Mesodermal cell (in vitro differentiated cells): ENCODE measurements around the gene TAF11L12.
"Not testable (repeated sequence)": the region's sequence is repeated elsewhere in the genome, so short reads cannot be mapped to it uniquely, and the experiment has no call there.

Experiments used
- H3K27ac ChIP-seq: 2 replicates; pipeline ENCODE4 v1.7.0; 2013; ENCODE audit warnings: mild to moderate bottlenecking, low read depth, low read length, moderate library complexity; ENCODE audit not compliant: severe bottlenecking
- H3K36me3 ChIP-seq: 2 replicates; pipeline ENCODE4 v1.7.1; 2013; ENCODE audit warnings: mild to moderate bottlenecking, low read length, moderate library complexity; ENCODE audit not compliant: control insufficient read depth, insufficient read depth
- H3K4me1 ChIP-seq: one replicate; pipeline ENCODE4 v1.7.1; 2013; ENCODE audit warnings: mild to moderate bottlenecking, low read length; ENCODE audit not compliant: insufficient read depth, control insufficient read depth, poor library complexity, severe bottlenecking
- H3K4me3 ChIP-seq: 2 replicates; pipeline ENCODE4 v1.7.0; 2013; ENCODE audit warnings: low read length, control low read depth, mild to moderate bottlenecking; ENCODE audit not compliant: insufficient read depth, poor library complexity, severe bottlenecking; ENCODE audit errors: extremely low read depth
- H3K9me3 ChIP-seq: 2 replicates; pipeline ENCODE4 v1.7.1; 2013; ENCODE audit warnings: mild to moderate bottlenecking, low read length, moderate library complexity; ENCODE audit not compliant: control insufficient read depth
- WGBS, 2 experiments: methylation state at CpG; one replicate each; pipeline ENCODE4 v1.1.5; 2013; ENCODE audit warnings: missing lambda C conversion rate in 2 of 2; ENCODE audit not compliant: insufficient coverage in 2 of 2; 5-methylcytosine and 5-hydroxymethylcytosine counted together

The TAF11L12 gene

DNA sequence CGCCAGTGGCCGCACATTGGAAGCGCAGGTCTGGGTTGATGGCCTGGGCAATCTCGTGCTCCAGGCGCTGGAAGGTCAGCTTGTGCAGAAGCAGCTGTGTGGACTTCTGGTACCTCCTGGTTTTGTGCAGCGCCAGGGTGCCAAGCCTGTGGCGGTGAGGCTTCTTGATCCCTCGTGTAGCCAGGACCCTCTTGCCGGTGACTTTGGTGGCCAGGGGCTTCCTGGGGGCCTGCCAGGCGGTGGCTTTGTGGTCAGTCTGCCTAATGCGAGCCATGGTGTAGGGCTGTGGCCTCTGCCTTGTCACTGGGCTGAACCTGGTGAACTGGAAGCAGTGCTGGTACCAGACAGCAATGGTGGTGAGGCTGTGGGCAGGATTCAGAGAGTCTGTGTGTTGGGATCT is 15.5 kb downstream of the TAF11L12 start:
- Histone ChIP-seq H3K4me3 (no peak overlapping the region), H3K36me3 (no peaks in the 10 kb centered on the region), H3K4me1 (no peaks in the 10 kb centered on the region), H3K27ac (no peak overlapping the region), H3K9me3 (no peaks in the 10 kb centered on the region)
- WGBS, 2 experiments, result 96 to 98% methylated on average over 10 to 11 of the region's 11 CpGs

DNA sequence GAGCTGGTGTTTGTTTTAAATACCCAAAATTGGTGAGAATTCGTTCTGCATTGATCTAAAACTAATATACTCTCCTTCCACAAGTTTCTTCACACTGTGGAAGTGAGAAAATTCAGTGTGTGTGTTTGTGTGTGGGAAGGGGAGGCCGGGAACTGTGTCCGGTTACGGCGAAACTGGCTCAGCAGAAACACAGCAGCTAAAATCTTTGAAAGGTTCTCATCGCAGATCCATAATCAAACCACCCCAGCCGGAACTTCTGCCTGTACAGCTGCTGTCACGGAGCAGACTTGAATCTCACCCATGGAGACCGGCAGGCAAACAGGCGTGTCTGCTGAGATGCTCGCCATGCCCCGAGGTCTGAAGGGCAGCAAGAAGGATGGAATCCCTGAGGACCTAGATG is 21.6 kb downstream of the TAF11L12 start, which contains the start of gene TAF11L13:
Gene TAF11L13, plus strand, starts transcription at position 301 of the 400 bp plus-strand sequence.
- not testable (repeated sequence) for H3K36me3 ChIP-seq, H3K27ac ChIP-seq, H3K4me3 ChIP-seq, H3K4me1 ChIP-seq, H3K9me3 ChIP-seq
- no CpG with 5 or more reads among the region's 12 CpGs for WGBS, 2 experiments

DNA sequence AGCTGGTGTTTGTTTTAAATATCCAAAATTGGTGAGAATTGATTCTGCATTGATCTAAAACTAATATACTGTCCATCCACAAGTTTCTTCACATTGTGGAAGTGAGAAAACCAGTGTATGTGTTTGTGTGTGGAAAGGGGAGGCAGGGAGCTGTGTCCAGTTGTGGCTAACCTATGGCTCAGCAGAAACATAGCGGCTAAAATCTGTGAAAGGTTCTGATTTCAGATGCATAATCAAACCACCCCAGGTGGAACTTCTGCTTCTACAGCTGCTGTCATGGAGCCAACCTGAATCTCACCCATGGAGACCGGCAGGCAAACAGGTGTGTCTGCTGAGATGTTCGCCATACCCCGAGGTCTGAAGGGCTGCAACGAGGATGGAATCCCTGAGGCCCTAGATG is 24.0 kb downstream of the TAF11L12 start, which contains the start of gene TAF11L14:
Gene TAF11L14, plus strand, starts transcription at position 301 of the 400 bp plus-strand sequence.
- Histone ChIP-seq H3K4me3 (no peak within 1 kb of the TSS), H3K4me1 (no peaks in the 10 kb centered on the region), H3K36me3 (no peaks in the 10 kb centered on the region), H3K9me3 (no peaks in the 10 kb centered on the region), H3K27ac (no peak within 1 kb of the TSS)
- 65 to 94% methylated on average over 4 to 5 of the region's 5 CpGs for WGBS, 2 experiments

DNA sequence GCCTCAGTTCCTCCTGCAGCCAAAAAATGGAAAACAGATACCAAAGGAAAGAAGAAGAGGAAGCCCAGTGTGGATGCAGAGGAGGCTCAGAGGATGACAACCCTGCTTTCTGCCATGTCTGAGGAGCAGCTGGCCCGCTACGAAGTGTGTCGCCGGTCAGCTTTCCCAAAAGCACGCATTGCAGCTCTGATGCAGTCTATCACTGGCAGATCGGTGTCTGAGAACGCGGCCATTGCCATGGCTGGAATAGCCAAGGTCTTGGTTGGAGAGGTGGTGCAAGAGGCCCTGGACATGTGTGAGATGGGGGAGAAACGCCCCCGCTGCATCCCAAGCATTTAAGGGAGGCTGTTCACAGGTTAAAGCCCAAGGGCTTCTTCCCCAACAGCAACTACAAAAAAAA is 39.0 kb downstream of the TAF11L12 start:
- not testable (repeated sequence) for H3K27ac ChIP-seq, H3K36me3 ChIP-seq, H3K4me1 ChIP-seq, H3K9me3 ChIP-seq, H3K4me3 ChIP-seq
- WGBS, 2 experiments, result 90 to 99% methylated on average over 2 to 8 of the region's 10 CpGs

DNA sequence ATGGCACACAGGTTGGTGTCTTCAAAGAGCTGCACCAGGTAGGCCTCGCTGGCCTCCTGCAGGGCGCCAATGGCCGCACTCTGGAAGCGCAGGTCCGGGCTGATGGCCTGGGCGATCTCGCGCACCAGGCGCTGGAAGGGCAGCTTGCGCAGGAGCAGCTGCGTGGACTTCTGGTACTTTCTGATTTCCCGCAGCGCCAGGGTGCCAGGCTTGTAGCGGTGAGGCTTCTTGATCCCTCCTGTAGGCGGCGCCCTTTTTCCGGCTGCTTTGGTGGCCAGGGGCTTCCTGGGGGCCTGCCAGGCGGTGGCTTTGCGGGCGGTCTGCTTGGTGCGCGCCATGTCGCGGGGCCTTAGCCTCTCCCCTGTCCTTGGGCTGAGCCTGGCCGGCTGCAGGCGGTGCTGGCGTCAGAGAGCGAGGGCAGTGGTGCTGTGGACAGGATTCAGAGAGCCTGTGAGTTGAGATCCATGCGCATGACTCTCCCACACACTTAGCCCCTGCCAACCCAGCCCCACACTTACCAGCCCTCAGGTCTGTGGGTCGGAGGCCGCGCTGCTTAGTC is 45.1 kb downstream of the TAF11L12 start:
- not testable (repeated sequence) for H3K9me3 ChIP-seq, H3K4me1 ChIP-seq, H3K36me3 ChIP-seq, H3K4me3 ChIP-seq, H3K27ac ChIP-seq
- WGBS, 2 experiments, result 96% methylated on average over 10 to 27 of the region's 32 CpGs

DNA sequence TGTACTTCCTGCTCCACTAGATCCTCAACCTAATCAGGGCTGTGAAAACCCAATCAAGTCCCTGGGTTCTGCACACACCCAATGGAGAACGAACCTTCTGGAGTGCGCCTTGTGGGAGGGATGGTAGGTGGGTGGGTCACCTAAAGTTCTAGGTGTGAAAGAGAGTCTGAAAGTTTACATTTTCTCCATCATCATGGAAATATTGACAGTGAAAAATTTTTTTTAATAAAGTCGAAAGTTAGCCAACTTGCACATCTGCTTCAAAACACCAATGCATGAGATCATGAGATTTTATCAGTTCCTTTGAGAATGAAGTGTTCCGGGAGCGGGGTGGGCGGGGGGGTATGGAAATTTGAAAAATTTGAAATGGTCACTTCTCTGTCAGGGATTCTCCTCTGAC is 45.7 kb downstream of the TAF11L12 start:
- H3K9me3 ChIP-seq, result no peaks in the 10 kb centered on the region
- no peaks in the 10 kb centered on the region for H3K4me1 ChIP-seq
- H3K4me3 ChIP-seq, result no peak overlapping the region
- no peak overlapping the region for H3K27ac ChIP-seq
- 80% methylated on average over 1 of the region's 6 CpGs; no CpG with 5 or more reads in 1 of the 2 experiments for WGBS, 2 experiments
- no peaks in the 10 kb centered on the region for H3K36me3 ChIP-seq
